Ishikawa (cell line): ENCODE data around the gene DPYD.

Experiments used
- CEBPB ChIP-seq: IDR thresholded peaks from 2 replicates; pipeline ENCODE4 v1.6.1; 2012
- CREB1 ChIP-seq: IDR thresholded peaks from 2 replicates; pipeline ENCODE4 v1.6.1; 2012; ENCODE audit warnings: low read depth
- EGR1 ChIP-seq: IDR thresholded peaks from 2 replicates; pipeline ENCODE4 v1.6.1; 2012
- EP300 ChIP-seq: IDR thresholded peaks from 2 replicates; pipeline ENCODE4 v1.6.1; 2012; ENCODE audit warnings: borderline replicate concordance
- NFIC ChIP-seq: IDR thresholded peaks from 2 replicates; pipeline ENCODE4 v1.6.1; 2012
- RAD21 ChIP-seq: IDR thresholded peaks from 2 replicates; pipeline ENCODE4 v1.6.1; 2012; ENCODE audit warnings: low read depth
- TAF1 ChIP-seq: IDR thresholded peaks from 2 replicates; pipeline ENCODE4 v1.6.1; 2012; ENCODE audit warnings: low read depth, mild to moderate bottlenecking
- TEAD4 ChIP-seq: IDR thresholded peaks from 2 replicates; pipeline ENCODE4 v1.6.1; 2012
- YY1 ChIP-seq: IDR thresholded peaks from 2 replicates; pipeline ENCODE4 v1.6.1; 2012; ENCODE audit warnings: low read depth
- TF ChIP-seq, protein P1 (sequence below): IDR thresholded peaks from 2 replicates; pipeline ENCODE4 v1.6.1; 2012
- TF ChIP-seq, protein P2 (sequence below): IDR thresholded peaks from 2 replicates; pipeline ENCODE4 v1.6.1; 2012

DNA sequence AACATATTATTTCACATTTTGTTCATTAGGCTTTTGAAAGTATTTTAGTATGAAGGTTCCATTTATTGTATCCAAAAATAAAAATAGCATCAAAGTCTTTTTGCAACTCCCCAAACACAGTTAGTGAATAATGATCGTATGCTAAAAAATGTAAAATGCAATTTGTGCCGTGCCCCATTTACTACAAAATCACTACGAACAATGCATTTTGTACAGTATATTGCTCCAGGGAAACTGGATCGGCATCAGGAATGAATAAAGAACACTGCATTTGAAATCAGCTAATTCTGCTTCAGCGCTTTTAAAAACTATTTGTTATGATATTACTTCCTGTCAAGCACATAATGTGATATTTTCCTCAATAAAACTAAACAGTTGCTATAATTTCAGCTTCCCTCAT, 547.8 kb downstream of the DPYD start:
- TF ChIP-seq EP300 (no peak), TEAD4 (no peak), YY1 (no peak), EGR1 (no peak), RAD21 (no peak), CEBPB (no peak), NFIC (no peak), TAF1 (no peak), CREB1 (no peak)
- TF ChIP-seq, protein P1, sequence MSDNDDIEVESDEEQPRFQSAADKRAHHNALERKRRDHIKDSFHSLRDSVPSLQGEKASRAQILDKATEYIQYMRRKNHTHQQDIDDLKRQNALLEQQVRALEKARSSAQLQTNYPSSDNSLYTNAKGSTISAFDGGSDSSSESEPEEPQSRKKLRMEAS: no peak
- TF ChIP-seq, protein P2, sequence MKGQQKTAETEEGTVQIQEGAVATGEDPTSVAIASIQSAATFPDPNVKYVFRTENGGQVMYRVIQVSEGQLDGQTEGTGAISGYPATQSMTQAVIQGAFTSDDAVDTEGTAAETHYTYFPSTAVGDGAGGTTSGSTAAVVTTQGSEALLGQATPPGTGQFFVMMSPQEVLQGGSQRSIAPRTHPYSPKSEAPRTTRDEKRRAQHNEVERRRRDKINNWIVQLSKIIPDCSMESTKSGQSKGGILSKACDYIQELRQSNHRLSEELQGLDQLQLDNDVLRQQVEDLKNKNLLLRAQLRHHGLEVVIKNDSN: no peak
